ENCODE results near the gene CEND1.

DNA sequence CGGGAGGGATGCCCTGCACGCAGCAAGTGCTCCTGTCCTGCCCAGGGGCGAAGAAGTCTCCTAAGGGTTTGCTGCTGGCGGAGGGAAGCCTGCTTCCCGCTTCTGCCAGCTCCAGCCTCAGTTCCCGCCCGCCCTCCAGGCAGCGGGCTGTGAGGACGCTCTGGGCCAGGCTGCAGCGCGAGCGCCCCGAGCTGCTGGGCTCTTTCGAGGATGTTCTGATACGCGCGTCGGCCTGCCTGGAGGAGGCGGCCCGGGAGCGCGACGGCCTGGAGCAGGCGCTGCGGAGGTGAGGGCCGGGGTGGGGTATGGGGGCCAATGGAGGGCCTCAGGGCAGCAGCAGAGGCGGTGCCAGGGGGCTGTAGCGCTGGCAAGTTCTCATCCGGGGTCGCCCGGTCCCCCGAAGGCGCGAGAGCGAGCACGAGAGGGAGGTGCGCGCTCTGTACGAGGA is 40.0 kb upstream of the CEND1 start:
- TF ChIP-seq CTCF (conservative IDR thresholded peaks at IDR 0.05 in 1 of 2, IDR thresholded peaks at IDR 0.05 in 1 of 2; ENCODE audit: low read depth in 1 of 2, low read length in 2 of 2) (no peak), EZH2 (IDR thresholded peaks at IDR 0.05; ENCODE audit: low read length, missing control alignments) (no peak)
